NCI-H460 (cell line): Measurements from ENCODE around the gene TSGA10IP. TPM values are rescaled to one million over a fixed set of nuclear protein-coding genes. Genes with fewer than 3 reads are reported as not detected.

ENCODE experiments used
- DNase-seq: peaks from one replicate; pipeline ENCODE4 v3.0.0-alpha.2; 2016; ENCODE audit warnings: low read depth; ENCODE audit errors: extremely low read depth
- total RNA-seq: library from RNA; depleted of rRNA; stranded (reverse); fragments of >200 nt; shearing (Covaris generic); gene quantifications from 2 replicates; pipeline ENCODE4 v1.2.3, GENCODE V29; 2014; rRNA removed

TSGA10IP gene
- total RNA-seq, 1 experiment from 2014 or later = not detected

- DNase-seq = no peak
These were observed 58.0 kb downstream of the TSGA10IP start for GRCh38 chr11:66003291-66003690.

- no peak for DNase-seq
These were observed 58.9 kb downstream of the TSGA10IP start for GRCh38 chr11:66004186-66004585.

- DNase-seq = no peak
These were observed 61.0 kb downstream of the TSGA10IP start for GRCh38 chr11:66006134-66006890.

- no peak for DNase-seq
These were observed 61.6 kb downstream of the TSGA10IP start for GRCh38 chr11:66006891-66007176.

GRCh38 chr11:66007201-66007634 lies 61.9 kb downstream of the TSGA10IP start:
- no peak for DNase-seq

- DNase-seq = no peak
These were observed 62.8 kb downstream of the TSGA10IP start for GRCh38 chr11:66008095-66008467.

- no peak for DNase-seq
These were observed 63.3 kb downstream of the TSGA10IP start for GRCh38 chr11:66008468-66009101.

Other genes starting within 250 kb of the TSGA10IP start
- 32.7 and 35.9 TPM in 2 replicates for gene KAT5, start 233.2 kb upstream of the TSGA10IP start, total RNA-seq
- 13.9 and 15.4 TPM in 2 replicates for gene RNASEH2C, start 224.7 kb upstream of the TSGA10IP start, total RNA-seq
- gene AP5B1, start 164.5 kb upstream of the TSGA10IP start, total RNA-seq = 7.6 and 8.3 TPM in 2 replicates
- not detected in 2 replicates for gene OVOL1, start 158.4 kb upstream of the TSGA10IP start, total RNA-seq
- 0.05 TPM in 1 of 2 replicates, not detected in the other for gene SNX32, start 111.5 kb upstream of the TSGA10IP start, total RNA-seq
- 362 and 364 TPM in 2 replicates for gene CFL1, start 87.3 kb upstream of the TSGA10IP start, total RNA-seq
- 36.8 and 39.1 TPM in 2 replicates for gene MUS81, start 85.0 kb upstream of the TSGA10IP start, total RNA-seq
- gene EFEMP2, start 72.7 kb upstream of the TSGA10IP start, total RNA-seq = 1.0 and 2.8 TPM in 2 replicates
- gene CTSW, start 65.6 kb upstream of the TSGA10IP start, total RNA-seq = not detected in 2 replicates
- 89.6 and 109 TPM in 2 replicates for gene FIBP, start 57.0 kb upstream of the TSGA10IP start, total RNA-seq
- 27.3 and 27.5 TPM in 2 replicates for gene CCDC85B, start 54.8 kb upstream of the TSGA10IP start, total RNA-seq
- gene FOSL1, start 45.1 kb upstream of the TSGA10IP start, total RNA-seq = 56.1 and 58.4 TPM in 2 replicates
- 7.4 and 9.6 TPM in 2 replicates for gene C11orf68, start 26.4 kb upstream of the TSGA10IP start, total RNA-seq
- gene DRAP1, start 26.1 kb upstream of the TSGA10IP start, total RNA-seq = 57.2 and 62.4 TPM in 2 replicates
- 24.7 and 28.4 TPM in 2 replicates for gene SART1, start 16.3 kb downstream of the TSGA10IP start, total RNA-seq
- 23.0 TPM in 2 replicates for gene EIF1AD, start 56.7 kb downstream of the TSGA10IP start, total RNA-seq
- 53.6 and 64.3 TPM in 2 replicates for gene BANF1, start 57.0 kb downstream of the TSGA10IP start, total RNA-seq
- not detected in 2 replicates for gene CST6, start 66.5 kb downstream of the TSGA10IP start, total RNA-seq
- gene CATSPER1, start 81.0 kb downstream of the TSGA10IP start, total RNA-seq = not detected in 2 replicates
- not detected in 2 replicates for gene GAL3ST3, start 103.7 kb downstream of the TSGA10IP start, total RNA-seq
- gene SF3B2, start 106.9 kb downstream of the TSGA10IP start, total RNA-seq = 91.7 and 101 TPM in 2 replicates
- 10.3 and 13.9 TPM in 2 replicates for gene PACS1, start 124.8 kb downstream of the TSGA10IP start, total RNA-seq